Skin of body (tissue), 2 donors: Measurements from ENCODE around the gene NOBOX. TPM values are rescaled to one million over a fixed set of nuclear protein-coding genes. Genes with fewer than 3 reads are reported as not detected.
"Not testable (repeated sequence)": the region's sequence is repeated elsewhere in the genome, so short reads cannot be mapped to it uniquely, and the experiment has no call there.

Experiments
- DNase-seq: peaks from one replicate; lab custom pipeline; 2025; lab: John Stamatoyannopoulos, UW
- total RNA-seq: library from RNA; depleted of rRNA; stranded (reverse); fragments of >200 nt; gene quantifications from one replicate; pipeline ENCODE4 v1.2.3, GENCODE V29; 2014

The NOBOX gene
- not detected for total RNA-seq

DNA sequence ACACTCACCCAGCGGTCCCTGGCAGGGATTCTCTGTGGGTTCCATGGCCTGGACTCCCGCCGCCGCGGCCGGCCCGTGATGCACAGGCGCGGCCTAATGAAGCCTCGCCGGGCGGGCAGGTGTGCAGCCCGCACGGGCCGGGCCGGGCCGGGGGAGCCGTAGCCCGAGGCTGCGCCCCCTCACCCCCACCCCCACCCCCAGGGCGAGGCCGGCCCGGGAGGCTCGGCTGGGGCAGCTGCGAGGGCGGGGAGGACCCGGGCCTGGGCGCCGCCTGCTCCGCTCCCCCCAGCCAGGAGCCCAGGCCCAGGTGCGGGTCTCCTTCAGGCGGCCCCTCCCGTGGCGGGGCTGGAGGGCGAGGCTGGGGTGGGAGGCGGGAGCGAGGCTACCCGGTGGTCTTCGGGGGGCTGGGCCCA is at the start of gene NOBOX:
TSS of gene NOBOX (minus strand) at position 45 of the 413 bp plus-strand sequence.
- no peak for DNase-seq

DNA sequence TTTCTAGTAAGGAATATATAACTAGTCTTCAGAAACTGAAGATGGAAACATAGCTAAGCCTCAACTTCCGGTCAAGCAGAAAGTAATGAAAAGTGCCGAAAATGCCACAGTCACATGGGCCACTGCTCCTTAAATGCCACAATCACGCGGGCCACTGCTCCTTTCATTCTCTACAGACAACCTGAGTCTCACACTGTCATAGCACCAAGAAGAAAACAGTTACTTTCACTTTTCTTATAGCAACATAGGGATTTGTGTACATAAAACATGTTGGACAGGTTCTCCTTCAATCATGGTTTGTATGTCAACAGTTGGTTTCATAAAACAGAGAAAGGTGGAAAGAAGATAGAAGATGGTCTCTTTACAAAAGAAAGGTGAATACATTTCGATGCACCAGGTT is 48.6 kb upstream of the NOBOX start:
- DNase-seq, result no peak

- no peak for DNase-seq
Observed at GRCh38 chr7:144445590-144445989, 42.1 kb upstream of the NOBOX start.

DNA sequence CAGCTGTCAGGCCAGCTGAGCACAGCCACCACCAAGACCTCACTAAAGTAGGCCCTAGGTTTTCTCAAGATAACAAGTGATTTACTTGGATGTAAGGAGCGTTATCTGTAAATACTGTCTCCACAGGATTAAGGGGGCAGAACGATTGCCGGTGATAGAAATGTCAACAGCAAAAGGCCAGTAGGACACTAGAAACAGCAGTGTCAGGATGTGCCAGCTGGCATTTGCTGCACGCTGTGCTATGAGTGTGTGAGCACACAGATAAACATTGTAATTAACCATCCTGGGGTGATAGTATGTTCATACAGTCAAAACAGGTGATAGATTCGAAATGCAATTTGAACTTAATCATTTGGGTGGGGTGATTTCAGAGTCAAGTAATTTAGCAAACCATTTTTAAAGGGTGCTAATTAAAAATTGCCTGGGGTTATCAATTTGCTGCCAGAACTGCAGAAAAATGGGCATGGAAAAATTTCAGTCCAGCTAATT is 36.3 kb upstream of the NOBOX start:
- no peak for DNase-seq

- no peak for DNase-seq
Observed at GRCh38 chr7:144438759-144439158, 35.3 kb upstream of the NOBOX start.

DNA sequence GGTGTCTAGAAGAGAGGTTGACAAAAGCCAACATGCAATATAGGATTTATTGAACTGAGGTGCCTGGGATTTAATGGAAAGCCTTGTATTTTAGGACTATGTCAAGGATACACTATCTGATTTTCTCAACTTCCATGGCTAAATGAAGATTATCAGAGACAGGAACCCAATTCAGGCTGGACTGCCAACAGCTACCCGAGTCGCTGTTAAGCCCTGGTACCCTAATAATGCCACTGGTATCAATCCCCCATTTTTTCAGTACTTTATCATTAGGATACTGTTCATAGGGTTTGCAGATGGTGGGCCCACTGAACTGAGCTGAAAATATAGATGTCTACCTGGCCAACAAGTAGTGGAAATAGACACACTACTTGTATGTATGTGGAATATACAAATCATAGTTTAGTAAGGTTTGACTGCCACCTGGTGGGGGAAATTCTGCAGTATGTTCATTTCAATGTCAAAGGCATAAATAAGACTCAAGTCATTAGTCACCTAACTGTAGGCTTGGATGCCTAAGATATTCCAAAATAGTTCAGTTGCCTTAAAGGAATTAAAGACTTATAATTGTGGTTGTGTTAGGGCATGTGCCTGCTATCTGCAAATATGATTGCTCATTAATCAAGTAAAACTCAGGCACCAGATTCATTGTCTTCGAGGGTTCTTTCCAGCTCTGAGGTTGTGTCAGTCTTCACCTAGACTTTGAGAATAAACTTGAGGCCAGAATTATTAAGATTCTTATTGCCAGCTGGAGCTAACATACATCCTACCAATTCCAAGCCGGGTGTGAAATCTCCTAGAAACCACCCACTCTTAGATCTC is 34.1 kb upstream of the NOBOX start:
- DNase-seq, result peak; percentile 41

GRCh38 chr7:144436500-144436899 is 33.0 kb upstream of the NOBOX start:
- no peak for DNase-seq

GRCh38 chr7:144428431-144428830 is 24.9 kb upstream of the NOBOX start:
- DNase-seq, result no peak

DNA sequence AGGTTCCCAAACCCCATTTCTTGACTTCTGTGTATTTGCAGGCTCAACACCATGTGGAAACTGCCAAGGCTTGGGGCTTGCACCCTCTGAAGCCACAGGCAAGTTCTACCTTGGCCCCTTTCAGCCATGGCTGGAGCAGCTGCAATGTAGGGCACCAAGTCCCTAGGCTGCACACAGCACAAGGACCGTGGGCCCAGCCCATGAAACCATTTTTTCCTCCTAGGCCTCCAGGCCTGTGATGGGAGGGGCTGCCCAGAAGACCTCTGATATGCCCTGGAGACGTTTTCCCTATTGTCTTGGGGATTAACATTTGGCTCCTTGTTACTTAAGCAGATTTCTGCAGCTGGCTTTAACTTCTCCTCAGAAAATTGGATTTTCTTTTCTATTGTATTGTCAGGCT is 24.0 kb upstream of the NOBOX start:
- not testable (repeated sequence) for DNase-seq

- DNase-seq, result not testable (repeated sequence)
Observed at GRCh38 chr7:144418931-144419330, 15.4 kb upstream of the NOBOX start.

GRCh38 chr7:144416341-144416740 is 12.8 kb upstream of the NOBOX start:
- no peak for DNase-seq

GRCh38 chr7:144415858-144416257 is 12.4 kb upstream of the NOBOX start:
- no peak for DNase-seq

DNA sequence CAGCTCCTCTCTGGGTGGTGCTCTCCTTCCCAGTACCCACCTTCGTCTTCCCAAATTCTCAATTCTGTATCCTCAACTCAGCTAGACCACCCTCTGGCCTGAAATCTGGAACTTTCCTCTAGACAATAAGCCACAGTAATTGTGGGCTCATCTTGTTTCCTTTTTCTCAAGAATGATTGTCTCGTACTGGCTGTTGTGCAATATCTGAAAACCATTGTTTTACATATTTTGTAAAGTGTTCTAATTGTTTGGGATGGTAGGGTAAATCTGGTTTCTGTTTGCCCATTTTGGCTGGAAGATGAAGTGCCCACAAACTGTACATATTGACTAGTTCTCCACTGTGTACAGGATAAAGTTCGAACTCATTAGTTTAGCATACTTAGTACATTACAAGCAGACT is 11.3 kb upstream of the NOBOX start:
- DNase-seq, result no peak

GRCh38 chr7:144410441-144410840 is 6.9 kb upstream of the NOBOX start:
- DNase-seq, result no peak

- DNase-seq, result peak; percentile 7
Observed at GRCh38 chr7:144408121-144408520, 4.6 kb upstream of the NOBOX start.

GRCh38 chr7:144407266-144407931 is 3.9 kb upstream of the NOBOX start:
- no peak for DNase-seq

DNA sequence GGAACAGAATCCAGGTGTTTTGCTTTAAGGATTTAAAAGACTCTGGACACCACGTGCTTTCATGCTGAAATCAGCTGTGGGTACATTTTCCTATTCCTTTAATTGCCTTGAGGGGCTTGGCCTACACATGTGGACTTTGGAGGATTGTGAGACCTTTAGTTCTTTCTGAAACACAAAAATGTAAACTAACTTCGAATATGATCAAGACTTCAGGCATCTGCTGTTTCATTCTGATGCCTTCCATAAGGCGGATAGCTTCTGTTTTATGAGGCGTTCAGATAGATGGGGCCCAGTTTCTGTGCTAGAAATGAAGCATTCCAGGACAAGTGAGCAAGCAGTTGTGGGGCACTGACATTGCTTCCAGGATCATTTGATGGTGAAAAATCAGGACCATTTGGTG is 1.5 kb upstream of the NOBOX start:
- DNase-seq, result no peak

GRCh38 chr7:144403102-144403501 is 391 bp downstream of the NOBOX start:
- DNase-seq, result no peak

GRCh38 chr7:144401490-144401889 is 2.0 kb downstream of the NOBOX start:
- no peak for DNase-seq

DNA sequence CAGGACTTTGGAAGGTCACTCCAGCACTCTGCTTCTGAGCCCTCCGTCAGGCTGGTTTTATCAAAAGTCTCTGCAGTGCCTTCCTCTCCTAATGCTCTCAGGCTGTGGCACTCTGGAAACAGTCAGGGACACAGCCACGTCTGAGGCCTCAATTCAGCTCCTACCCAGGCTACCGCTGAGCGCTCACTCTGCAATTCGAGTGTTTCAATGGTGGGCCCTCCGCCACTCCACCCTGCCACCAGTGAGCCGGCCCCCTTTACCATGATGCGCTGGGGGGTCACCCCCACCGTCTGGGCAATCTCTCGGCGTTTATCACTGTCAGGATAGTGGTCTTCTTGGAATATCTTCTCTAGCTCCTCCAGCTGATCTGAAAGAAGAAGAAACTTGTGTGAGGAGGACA is 3.5 kb downstream of the NOBOX start:
- DNase-seq, result no peak

DNA sequence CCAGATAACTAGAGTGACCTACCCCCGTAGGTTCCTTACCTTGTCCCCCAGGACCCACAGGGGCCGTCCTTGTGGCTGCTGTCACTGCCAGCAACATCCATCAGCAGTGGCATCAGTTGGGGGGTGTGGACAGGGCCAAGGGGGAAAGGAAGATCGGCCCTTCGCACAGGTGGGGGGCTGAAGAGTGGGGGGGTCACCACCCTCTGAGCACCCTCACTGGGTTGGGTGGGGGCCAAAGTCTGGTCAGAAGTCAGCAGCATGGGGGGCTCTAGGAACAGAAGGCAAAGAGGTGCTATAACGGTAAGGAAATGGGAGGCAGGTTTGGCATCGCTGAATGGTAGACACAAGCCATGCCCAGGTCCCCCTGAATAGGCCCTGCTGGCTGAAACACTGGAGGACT is 4.6 kb downstream of the NOBOX start:
- DNase-seq, result no peak

DNA sequence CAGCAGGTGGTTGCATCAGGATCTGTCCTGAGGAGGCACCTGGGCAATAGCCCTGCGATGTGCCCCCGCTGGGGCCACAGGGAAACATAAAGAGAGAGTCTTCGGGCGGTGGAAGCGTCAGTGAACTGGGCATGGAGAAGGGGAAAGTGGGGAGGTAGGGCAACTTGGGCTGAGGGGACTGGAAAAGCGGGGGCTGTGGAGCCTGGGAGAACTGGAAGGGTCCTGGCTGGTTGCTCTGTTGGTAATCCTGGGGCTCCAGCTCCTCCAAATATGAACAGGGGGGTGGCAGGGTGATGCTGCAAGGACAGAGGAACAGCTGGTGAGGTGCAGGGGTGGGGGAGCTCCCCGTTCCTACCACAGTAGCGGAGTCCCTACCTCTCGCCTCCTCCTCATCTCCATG is 5.2 kb downstream of the NOBOX start:
- no peak for DNase-seq

DNA sequence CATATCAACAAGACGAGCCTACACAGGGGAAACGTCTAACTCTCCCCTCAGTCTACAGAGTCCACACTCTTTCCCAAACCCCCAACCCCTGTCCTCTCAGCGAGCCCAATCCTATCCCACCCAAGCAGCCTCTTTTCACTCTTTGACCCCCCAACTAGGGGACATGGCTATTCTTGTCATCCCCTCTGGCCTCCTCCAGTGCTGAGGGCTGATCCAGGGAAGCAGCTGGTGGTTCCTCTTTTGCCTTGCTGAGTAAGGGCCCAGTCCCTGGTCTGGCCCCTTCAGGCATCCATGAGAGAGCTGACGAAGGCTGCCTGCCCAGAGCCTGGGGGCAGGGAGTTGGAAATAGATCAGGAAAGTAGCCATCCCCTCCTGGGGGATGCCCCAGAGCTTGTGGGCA is 6.4 kb downstream of the NOBOX start:
- no peak for DNase-seq
